Heart left ventricle (tissue), 16 donors: ENCODE measurements around the gene DCHS1. TPM values are rescaled to one million over a fixed set of nuclear protein-coding genes. Genes with fewer than 3 reads are reported as not detected.

Experiments
- ATAC-seq, 4 donors: fragments of 200-7000 bp; cut with Tn5 transposase; one replicate each; pipeline ENCODE4 v1.9.1; 2020 to 2022; ENCODE audit warnings: moderate library complexity in 4 of 4, mild to moderate bottlenecking in 3 of 4, moderate number of reproducible peaks in 1 of 4
- DNase-seq, 5 donors: peaks; one replicate each; pipeline ENCODE4 v3.0.0-alpha.2; 2020
- H3K27ac ChIP-seq, 12 donors: fragments of 200-600 bp; sonication (generic) in 4 of 12; one replicate each; pipeline versions ENCODE4 v1.5.0 to v1.8.0; 2016 to 2022; ENCODE audit warnings: mild to moderate bottlenecking in 2 of 12
- H3K27me3 ChIP-seq, 9 donors: fragments of 200-600 bp; sonication (generic) in 2 of 9; one replicate each; pipeline versions ENCODE4 v1.5.1 to v1.8.0; 2016 to 2022; ENCODE audit warnings: mild to moderate bottlenecking in 3 of 9
- H3K36me3 ChIP-seq, 9 donors: fragments of 200-600 bp; sonication (generic) in 2 of 9; one replicate each; pipeline versions ENCODE4 v1.5.0 to v1.8.0; 2018 to 2022; ENCODE audit warnings: mild to moderate bottlenecking in 2 of 9
- H3K4me1 ChIP-seq, 12 donors: fragments of 200-600 bp; sonication (generic) in 4 of 12; one replicate each; pipeline versions ENCODE4 v1.5.0 to v1.8.0; 2016 to 2022; ENCODE audit warnings: mild to moderate bottlenecking in 3 of 12
- H3K4me3 ChIP-seq, 12 donors: fragments of 200-600 bp; sonication (generic) in 4 of 12; one replicate each; pipeline versions ENCODE4 v1.5.0 to v1.8.0; 2017 to 2022; ENCODE audit warnings: mild to moderate bottlenecking in 9 of 12, moderate library complexity in 4 of 12
- H3K9me3 ChIP-seq, 12 donors: fragments of 200-600 bp; sonication (generic) in 4 of 12; one replicate each; pipeline versions ENCODE4 v1.5.0 to v1.8.0; 2016 to 2022; ENCODE audit warnings: mild to moderate bottlenecking in 1 of 12
- POLR2A ChIP-seq, 2 donors: fragments of 450-650 bp; IDR thresholded peaks; one replicate each; pipeline ENCODE4 v1.6.1; 2017; ENCODE audit warnings: antibody characterized with exemption in 2 of 2, mild to moderate bottlenecking in 2 of 2, moderate library complexity in 2 of 2
- WGBS, 4 donors: extraction: QIAGEN DNeasy Blood & Tissue Kit in 2 of 4; methylation state at CpG; one replicate each; pipeline versions ENCODE4 v1.1.5 to v1.1.7; 2013 to 2018; 5-methylcytosine and 5-hydroxymethylcytosine counted together
- intact Hi-C, 10 donors: fragments of 100-400 bp; cut with DNase I; formaldehyde crosslinking; loops; one replicate each; pipeline versions ENCODE4 v1.11.1 to v1.14.2; 2022
- polyA plus RNA-seq, 2 donors: library from polyadenylated mRNA; stranded (reverse); fragments of 200-250 nt; gene quantifications; one replicate each; pipeline ENCODE4 v1.2.3, GENCODE V29; 2013
- total RNA-seq, 9 donors: library from RNA; depleted of rRNA in 2 of 9; stranded (reverse); fragments of >200 nt in 2 of 9; fragmentation: NEBNext Ultra II Directional in 3 of 9; extraction: Animal tissue kit (Norgen Biotek cat#: 25700) in 3 of 9; gene quantifications; one replicate each; pipeline versions ENCODE4 v1.1.0 to v1.2.4, GENCODE V29; 2016 to 2023
- TF ChIP-seq, protein P1 (sequence below), 12 donors: fragments of 200-600 bp; sonication (generic) in 4 of 12; IDR thresholded peaks; one replicate each; pipeline versions ENCODE4 v1.5.0 to v1.8.0; 2018 to 2022; ENCODE audit warnings: antibody characterized with exemption in 12 of 12, mild to moderate bottlenecking in 5 of 12
- donor health status: ischemic (EF 13 %, LVEDD 7.1; RV severe dilation, severe dysfunction).
- donor health status: healthy with polysubstance abuse.
- donor health status: DM: no; HTN: yes; CAD: no.
- donor health status: DM: no; HTN: no; CAD: no.
- donor health status: ischemic (EF 25% LVEDD 6.9; RV normal size, moderate dysfunction).
- donor health status: ischemic (EF 25% LVEDD 5.7; RV mildly dilated, moderate dysfunction).
- donor health status: healthy.
- donor health status: DM: yes; HTN: yes; CAD: no.
- donor health status: ischemic (EF 35%, LVEDD 5.7; RV mildly dilated, moderate dysfunction).
- donor health status: nonischemic (EF 11% LVEDD 7.7; RV severe dilation, severe dysfunction).
- donor health status: DM: yes; HTN: yes; CAD: no.
- donor health status: PGD.
- donor health status: ischemic (EF 29% LVEDD 5.4; RV normal size, mild dysfunction).
- donor health status: nonischemic (EF 23%, LVEDD 6.1; RV moderate dilation, normal function).

DCHS1 gene
- total and polyA plus RNA-seq, 11 donors, result 3.6 to 19.6 (median 10.5) TPM

DNA sequence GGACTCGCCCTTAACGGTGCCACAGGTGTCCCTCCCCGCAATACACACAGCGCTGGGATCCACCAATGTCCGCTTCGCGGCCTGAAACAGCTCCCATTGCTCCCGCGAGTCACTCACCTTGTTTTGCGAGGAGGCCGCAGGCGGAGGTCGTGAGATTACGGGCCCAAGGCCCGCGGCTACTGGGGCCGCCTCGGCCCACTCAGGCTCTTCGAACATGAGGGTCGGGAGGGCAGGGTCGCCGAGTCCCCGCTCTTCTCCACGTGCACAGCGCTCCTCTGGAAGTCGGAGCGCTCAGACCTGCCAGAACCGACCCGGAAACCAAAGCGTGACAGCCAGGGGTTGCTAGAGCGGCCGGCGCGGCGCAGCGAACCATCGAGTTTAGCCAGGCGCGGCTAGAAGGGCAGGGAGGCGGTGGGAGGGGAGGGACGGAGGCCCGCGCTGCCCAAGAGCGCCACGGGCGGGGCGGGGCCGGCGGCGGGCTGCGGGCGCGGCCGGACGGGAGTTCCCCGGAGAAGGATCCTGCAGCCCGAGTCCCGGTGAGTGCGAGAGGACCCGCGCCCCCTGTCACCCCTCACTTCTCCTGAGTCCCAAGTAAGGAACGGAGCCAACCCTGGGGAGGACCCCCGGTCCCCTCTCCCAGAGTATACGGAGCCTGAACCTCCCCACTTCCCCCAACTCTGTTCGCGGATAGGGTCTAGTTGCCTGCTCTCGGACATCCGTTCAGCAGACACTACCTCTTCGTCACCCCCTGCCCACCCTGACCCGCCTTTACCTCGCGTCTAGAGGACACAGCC lies 52.1 kb downstream of the DCHS1 start, which contains the start of the genes ILK and RRP8:
TSS of gene ILK (plus strand) at position 488 of the 794 bp plus-strand sequence. CDS start 498 bp downstream, outside the sequence.
TSS of gene RRP8 (minus strand) at position 330 of the 794 bp plus-strand sequence. CDS start at position 216, 114 bp downstream.
- Histone ChIP-seq H3K27ac (peak within 1 kb of the TSS; percentile 83 to 99 (median 98)), H3K9me3 (no peaks in the 10 kb centered on the region), H3K27me3 (no peaks in the 10 kb centered on the region), H3K36me3 (peaks cover 0 to 54% (median 44%) of the 10 kb centered on the region in 9 donors), H3K4me3 (peak within 1 kb of the TSS; percentile 52 to 97 (median 92)), H3K4me1 (peaks cover 17 to 80% (median 58%) of the 10 kb centered on the region in 12 donors)
- intact Hi-C loops, result loop anchor here in 5 of 10 donors (2.0 to 5.0 kb wide), 5 partner anchors 43 to 211 kb away; partner anchors contain the start of genes MRPL17 (in 2 of the 5) and SMPD1 (in 1 of the 5)
- DNase-seq, result peak; percentile 94 to 96 (median 95)
- ATAC-seq, result peak; percentile 73 to 92 (median 90)
- 0 to 1% (median 0%) methylated on average over 36 to 72 of the region's 72 CpGs for WGBS, 4 donors
- TF ChIP-seq POLR2A (IDR thresholded peaks at IDR 0.05), result peak; percentile 54 to 86
- TF ChIP-seq, protein P1, sequence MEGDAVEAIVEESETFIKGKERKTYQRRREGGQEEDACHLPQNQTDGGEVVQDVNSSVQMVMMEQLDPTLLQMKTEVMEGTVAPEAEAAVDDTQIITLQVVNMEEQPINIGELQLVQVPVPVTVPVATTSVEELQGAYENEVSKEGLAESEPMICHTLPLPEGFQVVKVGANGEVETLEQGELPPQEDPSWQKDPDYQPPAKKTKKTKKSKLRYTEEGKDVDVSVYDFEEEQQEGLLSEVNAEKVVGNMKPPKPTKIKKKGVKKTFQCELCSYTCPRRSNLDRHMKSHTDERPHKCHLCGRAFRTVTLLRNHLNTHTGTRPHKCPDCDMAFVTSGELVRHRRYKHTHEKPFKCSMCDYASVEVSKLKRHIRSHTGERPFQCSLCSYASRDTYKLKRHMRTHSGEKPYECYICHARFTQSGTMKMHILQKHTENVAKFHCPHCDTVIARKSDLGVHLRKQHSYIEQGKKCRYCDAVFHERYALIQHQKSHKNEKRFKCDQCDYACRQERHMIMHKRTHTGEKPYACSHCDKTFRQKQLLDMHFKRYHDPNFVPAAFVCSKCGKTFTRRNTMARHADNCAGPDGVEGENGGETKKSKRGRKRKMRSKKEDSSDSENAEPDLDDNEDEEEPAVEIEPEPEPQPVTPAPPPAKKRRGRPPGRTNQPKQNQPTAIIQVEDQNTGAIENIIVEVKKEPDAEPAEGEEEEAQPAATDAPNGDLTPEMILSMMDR (IDR thresholded peaks at IDR 0.05), result peak in 8 of 12 donors; percentile 8 to 63 (median 38)

DNA sequence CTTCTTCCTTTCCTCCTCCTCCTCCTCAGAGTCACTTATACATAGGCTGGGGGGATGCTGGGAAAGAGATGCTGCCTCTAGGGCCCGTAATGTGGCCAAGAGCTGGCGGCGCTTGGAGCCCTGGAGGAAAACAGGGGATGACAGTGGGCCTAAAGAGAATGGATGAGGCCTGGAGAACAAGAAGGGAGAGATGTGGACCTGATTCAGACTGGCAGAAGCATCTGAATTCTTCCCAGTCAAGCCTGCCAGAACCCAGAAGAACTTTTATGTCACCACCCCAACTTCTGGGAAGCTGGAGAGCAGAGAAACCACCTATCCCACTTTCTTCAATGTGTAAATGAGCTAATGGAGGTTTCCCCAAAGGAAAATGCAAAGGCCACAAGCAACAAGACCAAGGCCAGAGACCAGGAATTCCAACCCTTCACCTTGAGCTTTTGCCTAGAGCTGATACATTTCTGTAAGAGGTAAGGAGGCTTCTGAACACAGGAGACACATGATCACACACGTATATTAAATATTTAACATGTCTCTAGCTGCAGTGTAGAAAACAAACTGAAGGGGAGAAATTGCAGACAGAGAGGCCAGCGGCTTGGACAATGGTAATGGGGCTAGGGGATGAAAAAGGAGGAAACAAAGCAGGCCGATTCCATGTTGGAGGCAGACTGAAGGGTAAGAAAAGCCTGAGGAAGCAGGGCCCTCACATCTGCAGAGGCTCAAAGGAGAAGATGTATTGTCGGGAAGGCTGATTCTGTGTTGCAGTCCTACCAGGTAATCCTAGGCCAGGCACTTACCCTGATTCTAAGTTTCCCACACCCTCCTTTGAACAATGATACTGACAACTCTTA lies 53.3 kb downstream of the DCHS1 start:
- Histone ChIP-seq H3K9me3 (no peaks in the 10 kb centered on the region), H3K27me3 (no peaks in the 10 kb centered on the region), H3K36me3 (peaks cover 0 to 52% (median 41%) of the 10 kb centered on the region in 9 donors), H3K4me1 (peaks cover 13 to 80% (median 54%) of the 10 kb centered on the region in 12 donors), H3K4me3 (peak overlapping the region; percentile 52 to 97 (median 92)), H3K27ac (peak overlapping the region in 11 of 12 donors; percentile 83 to 99 (median 98))
- ATAC-seq (no peak), DNase-seq (no peak)
- WGBS, 4 donors, result 55 to 62% (median 58%) methylated on average over 7 of the region's 7 CpGs
- TF ChIP-seq POLR2A (IDR thresholded peaks at IDR 0.05), result no peak
- TF ChIP-seq, protein P1 (IDR thresholded peaks at IDR 0.05), result no peak
- intact Hi-C loops, result loop anchor here in 5 of 10 donors (5.0 kb wide), 4 partner anchors 45 to 210 kb away; partner anchors contain the start of genes MRPL17 (in 2 of the 5) and SMPD1 (in 1 of the 5)

DNA sequence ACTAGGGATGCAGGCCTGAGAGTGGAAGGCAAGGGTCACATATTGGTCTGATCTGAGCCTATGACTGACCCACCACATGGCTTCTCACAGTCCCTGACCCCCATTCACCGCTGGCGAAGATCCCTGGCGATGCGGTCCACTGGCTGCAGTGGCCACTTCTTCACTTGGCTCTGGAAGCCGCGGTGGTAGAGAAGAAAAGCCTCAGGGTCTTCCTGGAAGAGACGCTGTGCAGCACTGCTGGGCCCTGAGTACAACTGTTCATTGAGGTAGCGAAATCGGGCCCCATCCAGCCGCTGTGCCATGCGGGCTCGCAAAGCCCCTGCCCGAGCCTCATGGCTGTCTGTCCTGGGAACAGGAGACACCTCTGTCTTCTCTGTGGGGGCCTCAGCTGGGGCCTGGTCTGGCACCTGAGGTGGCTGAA lies 54.6 kb downstream of the DCHS1 start:
- H3K4me1 ChIP-seq, result peaks cover 11 to 80% (median 52%) of the 10 kb centered on the region in 12 donors
- DNase-seq (peak in 1 of 5 donors; percentile 5), ATAC-seq (no peak)
- H3K36me3 ChIP-seq, result peaks cover 0 to 57% (median 46%) of the 10 kb centered on the region in 9 donors
- no peaks in the 10 kb centered on the region for H3K27me3 ChIP-seq
- no peak for TF ChIP-seq POLR2A (IDR thresholded peaks at IDR 0.05)
- TF ChIP-seq, protein P1 (IDR thresholded peaks at IDR 0.05), result no peak
- H3K9me3 ChIP-seq, result no peaks in the 10 kb centered on the region
- no peak overlapping the region for H3K4me3 ChIP-seq
- 96 to 99% (median 97%) methylated on average over 7 to 13 of the region's 13 CpGs for WGBS, 4 donors
- intact Hi-C loops, result loop anchor here in 5 of 10 donors (1.0 to 5.0 kb wide), 5 partner anchors 30 to 209 kb away; partner anchors contain the start of genes MRPL17 (in 2 of the 5) and SMPD1 (in 1 of the 5)
- H3K27ac ChIP-seq, result no peak overlapping the region
